H1 (cell line): ENCODE results near the gene FXYD5. TPM values are rescaled to one million over a fixed set of nuclear protein-coding genes. Genes with fewer than 3 reads are reported as not detected.

Experiments
- CTCF ChIA-PET: fragments of 300-600 bp; sonication (Branson Sonifier 250); formaldehyde crosslinking; loops from one replicate; lab custom pipeline; 2021; ENCODE audit not compliant: partially characterized antibody; lab: Charles Lee
- POLR2A ChIA-PET: fragments of 300-600 bp; sonication (Branson Sonifier 250); formaldehyde crosslinking; loops from one replicate; lab custom pipeline; 2021; ENCODE audit warnings: inconsistent platforms; ENCODE audit not compliant: partially characterized antibody; lab: Charles Lee
- DNase-seq, 2 experiments: peaks; one replicate each; pipeline versions ENCODE4 v3.0.0 to v3.0.0-alpha.2; 2010 to 2022; ENCODE audit warnings: low spot score in 2 of 2, low read depth in 1 of 2, mixed read lengths in 1 of 2
- FAIRE-seq: peaks from 2 replicates; lab custom pipeline; 2011; peaks lifted over from hg19 to GRCh38; lab: Jason Lieb, UNC
- H2AFZ ChIP-seq: 2 replicates; pipeline ENCODE4 v1.8.1; 2012; ENCODE audit warnings: low read length, inconsistent platforms
- H2AK5ac ChIP-seq: 2 replicates; pipeline ENCODE4 v1.6.1; 2013; ENCODE audit warnings: low read depth, low read length
- H2BK120ac ChIP-seq: replicated peaks from 2 replicates; pipeline ENCODE3; 2013; ENCODE audit warnings: low read depth, low read length, inconsistent platforms
- H2BK12ac ChIP-seq: 2 replicates; pipeline ENCODE4 v1.6.1; 2013; ENCODE audit warnings: low read depth, low read length
- H2BK15ac ChIP-seq: 2 replicates; pipeline ENCODE4 v1.6.1; 2013; ENCODE audit warnings: low read length
- H2BK20ac ChIP-seq: 2 replicates; pipeline ENCODE4 v1.6.1; 2013; ENCODE audit warnings: low read length
- H2BK5ac ChIP-seq: 2 replicates; pipeline ENCODE4 v1.6.1; 2013; ENCODE audit warnings: low read depth, low read length
- H3K14ac ChIP-seq: 2 replicates; pipeline ENCODE4 v1.6.1; 2013; ENCODE audit warnings: inconsistent platforms; ENCODE audit not compliant: insufficient read length
- H3K18ac ChIP-seq: 2 replicates; pipeline ENCODE4 v1.6.1; 2013; ENCODE audit warnings: low read length; ENCODE audit errors: extremely low read depth
- H3K23ac ChIP-seq: 2 replicates; pipeline ENCODE4 v1.6.1; 2013; ENCODE audit warnings: inconsistent platforms; ENCODE audit not compliant: insufficient read length
- H3K23me2 ChIP-seq: 2 replicates; pipeline ENCODE4 v1.6.1; 2013; ENCODE audit warnings: low read depth, low read length
- H3K27ac ChIP-seq: 2 replicates; pipeline ENCODE4 v1.6.1; 2011; ENCODE audit warnings: low read depth, low read length, inconsistent platforms
- H3K27me3 ChIP-seq, 4 experiments: replicated peaks in 1 of 4; 1 replicate in 1 of 4; 2 replicates in 3 of 4; pipeline versions ENCODE4 v1.6.1 to v1.8.1; 2011 to 2013; ENCODE audit warnings: low read length in 3 of 4, mild to moderate bottlenecking in 3 of 4, inconsistent platforms in 2 of 4, mixed read lengths in 2 of 4, moderate library complexity in 1 of 4; ENCODE audit not compliant: control insufficient read depth in 3 of 4, insufficient read depth in 3 of 4; ENCODE audit errors: extremely low read depth in 1 of 4
- H3K36me3 ChIP-seq, 4 experiments: 2 replicates each; pipeline versions ENCODE4 v1.6.1 to v1.8.1; 2011 to 2013; ENCODE audit warnings: mild to moderate bottlenecking in 4 of 4, low read length in 3 of 4, moderate library complexity in 2 of 4, control low read depth in 1 of 4, inconsistent platforms in 1 of 4; ENCODE audit not compliant: insufficient read depth in 4 of 4, control insufficient read depth in 2 of 4
- H3K4ac ChIP-seq: replicated peaks from 2 replicates; pipeline ENCODE3; 2013; ENCODE audit warnings: low read length, low read depth, mixed read lengths, inconsistent platforms; ENCODE audit not compliant: insufficient read length
- H3K4me1 ChIP-seq, 4 experiments: replicated peaks in 1 of 4; 1 replicate in 1 of 4; 2 replicates in 3 of 4; pipeline versions ENCODE4 v1.6.1 to v1.8.1; 2011 to 2013; ENCODE audit warnings: low read length in 3 of 4, inconsistent platforms in 2 of 4, mixed read lengths in 1 of 4; ENCODE audit not compliant: insufficient read depth in 4 of 4, control insufficient read depth in 3 of 4
- H3K4me2 ChIP-seq, 2 experiments: 2 replicates each; pipeline versions ENCODE4 v1.6.1 to v1.8.1; 2011 to 2013; ENCODE audit warnings: low read depth in 2 of 2, low read length in 2 of 2, control low read depth in 1 of 2, inconsistent platforms in 1 of 2, mild to moderate bottlenecking in 1 of 2; ENCODE audit not compliant: insufficient read depth in 1 of 2
- H3K4me3 ChIP-seq, 4 experiments: fragments of 200-600, 300-600 bp in 1 of 4; sonication (generic), shearing (Covaris generic), sonication (Bioruptor Twin) in 1 of 4; 2 replicates each; pipeline versions ENCODE4 v1.5.1 to v1.8.1; 2011 to 2016; ENCODE audit warnings: low read length in 4 of 4, low read depth in 3 of 4, control low read depth in 2 of 4, inconsistent platforms in 2 of 4, mild to moderate bottlenecking in 2 of 4, mixed read lengths in 1 of 4, moderate library complexity in 1 of 4; ENCODE audit not compliant: insufficient read depth in 2 of 4; ENCODE audit errors: extremely low read depth in 1 of 4
- H3K56ac ChIP-seq: replicated peaks from 2 replicates; pipeline ENCODE3; 2013; ENCODE audit warnings: low read depth, mild to moderate bottlenecking, mixed read lengths, low read length, inconsistent platforms; ENCODE audit not compliant: insufficient read length
- H3K79me1 ChIP-seq: 2 replicates; pipeline ENCODE4 v1.6.1; 2013; ENCODE audit warnings: low read depth, low read length, control low read depth
- H3K79me2 ChIP-seq, 2 experiments: 2 replicates each; pipeline versions ENCODE4 v1.6.1 to v1.8.1; 2012 to 2013; ENCODE audit warnings: low read length in 2 of 2, mild to moderate bottlenecking in 2 of 2, inconsistent platforms in 1 of 2; ENCODE audit not compliant: insufficient read depth in 2 of 2, control insufficient read depth in 1 of 2
- H3K9ac ChIP-seq, 4 experiments: replicated peaks in 1 of 4; 1 replicate in 1 of 4; 2 replicates in 3 of 4; pipeline versions ENCODE4 v1.6.1 to v1.8.1; 2011 to 2013; ENCODE audit warnings: low read depth in 3 of 4, low read length in 3 of 4, control low read depth in 2 of 4, mild to moderate bottlenecking in 2 of 4, moderate library complexity in 2 of 4, inconsistent platforms in 1 of 4; ENCODE audit errors: extremely low read depth in 1 of 4
- H3K9me3 ChIP-seq, 2 experiments: 2 replicates each; pipeline versions ENCODE4 v1.6.1 to v1.8.1; 2012 to 2013; ENCODE audit warnings: mild to moderate bottlenecking in 2 of 2, moderate library complexity in 2 of 2, control low read depth in 1 of 2, inconsistent platforms in 1 of 2, low read depth in 1 of 2, low read length in 1 of 2, mixed read lengths in 1 of 2; ENCODE audit not compliant: insufficient read depth in 2 of 2
- H4K20me1 ChIP-seq, 2 experiments: replicated peaks in 1 of 2; 2 replicates each; pipeline versions ENCODE3 to v1.8.1; 2011 to 2013; ENCODE audit warnings: inconsistent platforms in 2 of 2, low read length in 2 of 2, mild to moderate bottlenecking in 1 of 2; ENCODE audit not compliant: insufficient read depth in 2 of 2, control insufficient read depth in 1 of 2
- H4K5ac ChIP-seq: 2 replicates; pipeline ENCODE4 v1.6.1; 2013; ENCODE audit warnings: low read length, low read depth, mixed read lengths, inconsistent platforms; ENCODE audit not compliant: insufficient read length
- H4K8ac ChIP-seq: 2 replicates; pipeline ENCODE4 v1.8.0; 2013; ENCODE audit warnings: mild to moderate bottlenecking, moderate library complexity, low read length, inconsistent platforms; ENCODE audit not compliant: insufficient read depth; ENCODE audit errors: extremely low read depth
- H4K91ac ChIP-seq: replicated peaks from 2 replicates; pipeline ENCODE3; 2013; ENCODE audit warnings: low read length, mixed read lengths, inconsistent platforms; ENCODE audit not compliant: insufficient read length
- CBX5 ChIP-seq: fragments of 300-800, 300-1000 bp; sonication (generic); IDR thresholded peaks from 2 replicates; pipeline ENCODE4 v1.7.1; 2016; ENCODE audit warnings: antibody characterized with exemption, low read length, low read depth
- CHD2 ChIP-seq: IDR thresholded peaks from 2 replicates; pipeline ENCODE4 v1.6.1; 2012; ENCODE audit warnings: low read length, improper control_type of control experiment
- EGR1 ChIP-seq: IDR thresholded peaks from 2 replicates; pipeline ENCODE4 v1.6.1; 2011; ENCODE audit warnings: low read depth, low read length, borderline replicate concordance
- FOSL1 ChIP-seq: IDR thresholded peaks from 2 replicates; pipeline ENCODE4 v1.6.1; 2011; ENCODE audit warnings: mild to moderate bottlenecking, low read depth, low read length, moderate library complexity; ENCODE audit not compliant: insufficient read depth
- HDAC2 ChIP-seq, 2 experiments: fragments of 300-600 bp in 1 of 2; sonication (generic) in 1 of 2; IDR thresholded peaks; 2 replicates each; pipeline ENCODE4 v1.6.1; 2011 to 2012; ENCODE audit warnings: low read depth in 2 of 2, low read length in 2 of 2, mild to moderate bottlenecking in 2 of 2, moderate library complexity in 2 of 2, borderline replicate concordance in 1 of 2, inconsistent platforms in 1 of 2
- KDM1A ChIP-seq: fragments of 200-600, 300-600 bp; sonication (generic); IDR thresholded peaks from 2 replicates; pipeline ENCODE4 v1.7.1; 2016; ENCODE audit warnings: mild to moderate bottlenecking, low read length, borderline replicate concordance
- MAFK ChIP-seq: IDR thresholded peaks from 2 replicates; pipeline ENCODE4 v1.6.1; 2012; ENCODE audit warnings: low read depth, mild to moderate bottlenecking, improper control_type of control experiment, low read length
- PHF8 ChIP-seq: fragments of 200-600 bp; sonication (generic); conservative IDR thresholded peaks from 2 replicates; pipeline ENCODE4 v1.7.1; 2012; ENCODE audit warnings: low read depth, mild to moderate bottlenecking, inconsistent platforms, low read length, moderate library complexity
- RXRA ChIP-seq: IDR thresholded peaks from 2 replicates; pipeline ENCODE4 v1.6.1; 2011; ENCODE audit warnings: low read depth, mild to moderate bottlenecking, low read length, moderate library complexity; ENCODE audit not compliant: insufficient read depth
- SIN3A ChIP-seq, 2 experiments: IDR thresholded peaks in 1 of 2; conservative IDR thresholded peaks in 1 of 2; 2 replicates each; pipeline ENCODE4 v1.6.1; 2011 to 2012; ENCODE audit warnings: low read length in 2 of 2, improper control_type of control experiment in 1 of 2, low read depth in 1 of 2, mild to moderate bottlenecking in 1 of 2
- SRF ChIP-seq: IDR thresholded peaks from 2 replicates; pipeline ENCODE4 v1.6.1; 2011; ENCODE audit warnings: mild to moderate bottlenecking, low read depth, low read length, moderate library complexity
- SUZ12 ChIP-seq: fragments of 200-600 bp; sonication (generic); IDR thresholded peaks from 2 replicates; pipeline ENCODE4 v1.6.1; 2012; ENCODE audit warnings: mild to moderate bottlenecking, inconsistent platforms, low read length, moderate library complexity, mixed read lengths
- TEAD4 ChIP-seq: IDR thresholded peaks from 2 replicates; pipeline ENCODE4 v1.6.1; 2012; ENCODE audit warnings: low read depth, low read length, inconsistent platforms, mixed read lengths
- WGBS, 2 experiments: shearing (Covaris generic) in 1 of 2; methylation state at CpG; one replicate each; pipeline versions ENCODE4 v1.1.6 to v1.1.7; 2013 to 2015; ENCODE audit warnings: low lambda C conversion rate in 2 of 2, mixed read lengths in 2 of 2, inconsistent platforms in 1 of 2, low coverage in 1 of 2, missing lambda C conversion rate in 1 of 2; ENCODE audit not compliant: insufficient replicate concordance in 2 of 2, insufficient coverage in 1 of 2, insufficient read length in 1 of 2; ENCODE audit errors: extremely low coverage in 1 of 2, missing lambda C conversion rate in 1 of 2; 5-methylcytosine and 5-hydroxymethylcytosine counted together
- polyA plus RNA-seq, 7 experiments: library from polyadenylated mRNA; depleted of rRNA in 3 of 7; stranded (reverse) in 5 of 7; unstranded in 2 of 7; fragments of >200 nt in 5 of 7; fragments of 200-250 nt in 2 of 7; gene quantifications; 1 replicate in 5 of 7; 2 replicates in 1 of 7; 4 replicates in 1 of 7; pipeline versions ENCODE4 v1.2.1 to v1.2.3, GENCODE V29; 2011 to 2013; ENCODE audit warnings: missing spikeins in 2 of 7, mixed read lengths in 2 of 7
- total RNA-seq: library from RNA; stranded (reverse); fragmentation: NEBNext Ultra II Directional; extraction: Animal tissue kit (Norgen Biotek cat#: 25700); gene quantifications from 2 replicates; pipeline ENCODE4 v1.2.1, GENCODE V29; 2021

The FXYD5 gene
- total and polyA plus RNA-seq, 2 of the 8 experiments (the other 6 are each of a cell fraction or from before 2014, with no cell fraction given), result 99.0 to 191 TPM

- Histone ChIP-seq H3K27ac (no peak overlapping the region), H3K56ac (no peak overlapping the region), H3K23ac (no peak overlapping the region), H2BK120ac (no peak overlapping the region), H3K23me2 (peaks cover 4% of the 10 kb centered on the region), H2BK20ac (no peak overlapping the region), H2AK5ac (no peak overlapping the region), H3K9ac (no peak overlapping the region), H3K79me1 (no peaks in the 10 kb centered on the region), H3K79me2 (no peaks in the 10 kb centered on the region), H3K18ac (no peak overlapping the region), H3K4me1 (peaks cover 3 to 12% (median 7%) of the 10 kb centered on the region in 4 experiments; a peak in 6 of 7 replicates), H4K5ac (no peak overlapping the region), H4K91ac (no peak overlapping the region), H4K8ac (peak overlapping the region; percentile 37; the same call in 1 of the 2 replicates), H2AFZ (no peak overlapping the region), H3K14ac (no peak overlapping the region), H3K36me3 (no peaks in the 10 kb centered on the region), H3K9me3 (no peaks in the 10 kb centered on the region), H3K4me2 (no peak overlapping the region), H2BK15ac (no peak overlapping the region), H3K4me3 (no peak overlapping the region), H2BK5ac (no peak overlapping the region; the same call in 1 of the 2 replicates), H2BK12ac (no peak overlapping the region; the same call in 1 of the 2 replicates), H3K4ac (no peak overlapping the region), H3K27me3 (peaks cover 0 to 3% (median 0%) of the 10 kb centered on the region in 4 experiments; a peak in 1 of 7 replicates), H4K20me1 (no peaks in the 10 kb centered on the region)
- POLR2A ChIA-PET, result interaction anchor here (0.9 to 1.6 kb wide), 3 partner anchors 9 to 75 kb away, joined by 3 to 4 read pairs (median 3); no protein-coding TSS in a partner anchor
- WGBS, 2 experiments, result 83% methylated on average over 11 of the region's 11 CpGs; no CpG with 5 or more reads in 1 of the 2 experiments
- CTCF ChIA-PET, result interaction anchor here (1.2 to 10.2 kb wide), 12 partner anchors 11 to 108 kb away, joined by 3 to 154 read pairs (median 24); partner anchors contain the start of genes FXYD3 and HPN
- FAIRE-seq (no peak), DNase-seq (no peak)
- no peak for TF ChIP-seq SUZ12
- TF ChIP-seq PHF8, result no peak
- TF ChIP-seq CHD2, result no peak
- no peak for TF ChIP-seq HDAC2 (IDR thresholded peaks at IDR 0.05; ENCODE audit: borderline replicate concordance in 1 of 2, low read depth in 2 of 2, low read length in 2 of 2)
- no peak for TF ChIP-seq EGR1
- TF ChIP-seq SRF, result no peak
- TF ChIP-seq MAFK, result no peak
- no peak for TF ChIP-seq FOSL1
- TF ChIP-seq SIN3A (conservative IDR thresholded peaks at IDR 0.05 in 1 of 2, IDR thresholded peaks at IDR 0.05 in 1 of 2; ENCODE audit: low read depth in 1 of 2, low read length in 2 of 2), result no peak
- no peak for TF ChIP-seq RXRA
- TF ChIP-seq CBX5, result no peak
- no peak for TF ChIP-seq KDM1A
- no peak for TF ChIP-seq TEAD4
These were observed 20.7 kb upstream of the FXYD5 start for GRCh38 chr19:35133826-35134225.
